Skin epidermis (tissue), 12 donors: Measurements from ENCODE around the gene RAB37.

Experiments
- H3K27ac ChIP-seq, 21 experiments: fragments of 200-600 bp; sonication (generic) in 11 of 21; one replicate each; pipeline ENCODE4 v1.5.0; 2020; ENCODE audit warnings: mild to moderate bottlenecking in 3 of 21, inconsistent platforms in 2 of 21, moderate library complexity in 2 of 21
- H3K4me3 ChIP-seq, 7 experiments: fragments of 200-600 bp; sonication (generic) in 2 of 7; one replicate each; pipeline ENCODE4 v1.5.0; 2020; ENCODE audit warnings: inconsistent platforms in 2 of 7, mild to moderate bottlenecking in 2 of 7, moderate library complexity in 1 of 7

RAB37 gene

GRCh38 chr17:74723891-74724290 lies 13.2 kb upstream of the RAB37 start:
- Histone ChIP-seq H3K27ac (no peak overlapping the region), H3K4me3 (no peak overlapping the region)

GRCh38 chr17:74725111-74725510 lies 11.9 kb upstream of the RAB37 start:
- Histone ChIP-seq H3K4me3 (no peak overlapping the region), H3K27ac (no peak overlapping the region)

GRCh38 chr17:74728033-74728701 lies 8.9 kb upstream of the RAB37 start:
- H3K4me3 ChIP-seq = no peak overlapping the region

GRCh38 chr17:74728702-74729075 lies 8.4 kb upstream of the RAB37 start:
- no peak overlapping the region for H3K27ac ChIP-seq
- H3K4me3 ChIP-seq = no peak overlapping the region

More at GRCh38 chr17:74728033-74728701, 8.9 kb upstream of the RAB37 start:
- no peak overlapping the region for H3K27ac ChIP-seq

GRCh38 chr17:74729368-74729767 lies 7.7 kb upstream of the RAB37 start:
- H3K4me3 ChIP-seq = no peak overlapping the region

GRCh38 chr17:74729866-74730265 lies 7.2 kb upstream of the RAB37 start:
- Histone ChIP-seq H3K4me3 (no peak overlapping the region), H3K27ac (no peak overlapping the region)

More at GRCh38 chr17:74729368-74729767, 7.7 kb upstream of the RAB37 start:
- no peak overlapping the region for H3K27ac ChIP-seq

- peak overlapping the region in 1 of 21 experiments; percentile 5 for H3K27ac ChIP-seq
- H3K4me3 ChIP-seq = no peak overlapping the region
Observed at GRCh38 chr17:74730491-74731346, 6.3 kb upstream of the RAB37 start.

GRCh38 chr17:74731347-74731605 lies 5.8 kb upstream of the RAB37 start:
- no peak overlapping the region for H3K27ac ChIP-seq
- no peak overlapping the region for H3K4me3 ChIP-seq

- Histone ChIP-seq H3K4me3 (no peak overlapping the region), H3K27ac (no peak overlapping the region)
Observed at GRCh38 chr17:74732042-74732867, 4.8 kb upstream of the RAB37 start.

GRCh38 chr17:74733365-74734122 lies 3.5 kb upstream of the RAB37 start:
- no peak overlapping the region for H3K4me3 ChIP-seq
- H3K27ac ChIP-seq = no peak overlapping the region

- Histone ChIP-seq H3K4me3 (no peak overlapping the region), H3K27ac (no peak overlapping the region)
Observed at GRCh38 chr17:74734256-74734655, 2.8 kb upstream of the RAB37 start.

- H3K4me3 ChIP-seq = peak overlapping the region; percentile 13 to 37 (median 26)
- peak overlapping the region in 14 of 21 experiments; percentile 20 to 90 (median 70) for H3K27ac ChIP-seq
Observed at GRCh38 chr17:74737299-74738050, 419 bp downstream of the RAB37 start.

GRCh38 chr17:74738051-74738996 lies 1.3 kb downstream of the RAB37 start:
- Histone ChIP-seq H3K27ac (peak overlapping the region in 14 of 21 experiments; percentile 22 to 90 (median 70)), H3K4me3 (peak overlapping the region; percentile 13 to 37 (median 26))

- H3K4me3 ChIP-seq = no peak overlapping the region
- peak overlapping the region in 8 of 21 experiments; percentile 55 to 90 (median 82) for H3K27ac ChIP-seq
Observed at GRCh38 chr17:74739227-74739831, 2.3 kb downstream of the RAB37 start.

- Histone ChIP-seq H3K4me3 (no peak overlapping the region), H3K27ac (peak overlapping the region in 3 of 21 experiments; percentile 49 to 91 (median 85))
Observed at GRCh38 chr17:74740173-74740572, 3.1 kb downstream of the RAB37 start.

- Histone ChIP-seq H3K4me3 (no peak overlapping the region), H3K27ac (peak overlapping the region in 7 of 21 experiments; percentile 6 to 91 (median 56))
Observed at GRCh38 chr17:74740641-74741387, 3.8 kb downstream of the RAB37 start.

- Histone ChIP-seq H3K27ac (peak overlapping the region in 13 of 21 experiments; percentile 27 to 91 (median 69)), H3K4me3 (no peak overlapping the region)
Observed at GRCh38 chr17:74742153-74742515, 5.1 kb downstream of the RAB37 start.
